Measurements from ENCODE around the gene RARS2. TPM values are rescaled to one million over a fixed set of nuclear protein-coding genes. Genes with fewer than 3 reads are reported as not detected.

The RARS2 gene
- total and polyA plus RNA-seq, 9 of the 15 experiments (the other 6 are each of a cell fraction or from before 2014, with no cell fraction given), result 30.0 to 92.7 (median 43.4) TPM

DNA sequence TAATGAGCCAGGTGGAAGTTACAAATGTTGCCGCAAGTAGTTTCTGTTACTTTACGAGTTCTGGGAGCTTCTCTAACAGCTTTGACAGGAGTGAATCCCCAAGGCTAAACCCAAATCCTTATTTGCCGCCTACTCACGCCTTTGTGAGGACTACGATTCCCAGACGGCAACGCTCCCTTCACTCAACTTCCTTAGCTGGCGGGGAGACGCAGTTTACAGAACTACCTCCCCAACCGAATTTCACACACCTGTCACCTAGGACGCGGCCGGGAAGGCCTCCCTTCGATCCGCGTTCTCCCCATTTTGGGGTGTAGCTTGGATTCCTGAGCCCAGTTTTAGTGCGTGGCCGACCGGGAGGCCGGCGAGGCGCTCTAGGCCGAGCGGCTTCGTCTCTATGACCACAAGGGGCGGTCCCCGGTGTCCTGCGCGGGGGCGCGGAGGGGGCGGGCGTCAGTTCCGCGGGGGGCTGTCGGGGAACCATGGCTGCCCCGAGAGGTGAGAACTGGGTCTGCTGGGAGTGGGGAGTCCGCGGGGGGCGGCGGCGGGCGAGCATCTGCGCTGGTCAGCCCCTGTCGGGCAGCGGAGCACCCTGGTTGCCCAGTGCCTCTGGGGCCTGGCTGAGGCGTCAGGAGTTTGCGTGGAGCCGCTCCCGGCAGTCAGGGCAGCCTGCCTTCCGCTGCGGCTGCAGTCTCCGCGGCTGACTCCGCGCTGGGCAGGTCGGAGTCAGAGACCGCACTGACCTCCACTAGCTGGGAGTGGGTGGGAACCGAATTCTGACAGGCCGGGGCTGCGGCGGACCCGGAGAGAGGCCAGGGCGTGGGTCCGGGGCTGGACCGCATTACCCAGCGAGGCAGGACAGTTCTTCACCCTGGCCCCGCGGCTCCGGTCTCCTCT lies 117.0 kb downstream of the RARS2 start, which contains the start of gene SLC35A1 (continued):
- TF ChIP-seq, protein P1, sequence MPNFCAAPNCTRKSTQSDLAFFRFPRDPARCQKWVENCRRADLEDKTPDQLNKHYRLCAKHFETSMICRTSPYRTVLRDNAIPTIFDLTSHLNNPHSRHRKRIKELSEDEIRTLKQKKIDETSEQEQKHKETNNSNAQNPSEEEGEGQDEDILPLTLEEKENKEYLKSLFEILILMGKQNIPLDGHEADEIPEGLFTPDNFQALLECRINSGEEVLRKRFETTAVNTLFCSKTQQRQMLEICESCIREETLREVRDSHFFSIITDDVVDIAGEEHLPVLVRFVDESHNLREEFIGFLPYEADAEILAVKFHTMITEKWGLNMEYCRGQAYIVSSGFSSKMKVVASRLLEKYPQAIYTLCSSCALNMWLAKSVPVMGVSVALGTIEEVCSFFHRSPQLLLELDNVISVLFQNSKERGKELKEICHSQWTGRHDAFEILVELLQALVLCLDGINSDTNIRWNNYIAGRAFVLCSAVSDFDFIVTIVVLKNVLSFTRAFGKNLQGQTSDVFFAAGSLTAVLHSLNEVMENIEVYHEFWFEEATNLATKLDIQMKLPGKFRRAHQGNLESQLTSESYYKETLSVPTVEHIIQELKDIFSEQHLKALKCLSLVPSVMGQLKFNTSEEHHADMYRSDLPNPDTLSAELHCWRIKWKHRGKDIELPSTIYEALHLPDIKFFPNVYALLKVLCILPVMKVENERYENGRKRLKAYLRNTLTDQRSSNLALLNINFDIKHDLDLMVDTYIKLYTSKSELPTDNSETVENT (CRISPR knock-in tag; IDR thresholded peaks at IDR 0.05), result peak; percentile 90
- TF ChIP-seq, protein P2, sequence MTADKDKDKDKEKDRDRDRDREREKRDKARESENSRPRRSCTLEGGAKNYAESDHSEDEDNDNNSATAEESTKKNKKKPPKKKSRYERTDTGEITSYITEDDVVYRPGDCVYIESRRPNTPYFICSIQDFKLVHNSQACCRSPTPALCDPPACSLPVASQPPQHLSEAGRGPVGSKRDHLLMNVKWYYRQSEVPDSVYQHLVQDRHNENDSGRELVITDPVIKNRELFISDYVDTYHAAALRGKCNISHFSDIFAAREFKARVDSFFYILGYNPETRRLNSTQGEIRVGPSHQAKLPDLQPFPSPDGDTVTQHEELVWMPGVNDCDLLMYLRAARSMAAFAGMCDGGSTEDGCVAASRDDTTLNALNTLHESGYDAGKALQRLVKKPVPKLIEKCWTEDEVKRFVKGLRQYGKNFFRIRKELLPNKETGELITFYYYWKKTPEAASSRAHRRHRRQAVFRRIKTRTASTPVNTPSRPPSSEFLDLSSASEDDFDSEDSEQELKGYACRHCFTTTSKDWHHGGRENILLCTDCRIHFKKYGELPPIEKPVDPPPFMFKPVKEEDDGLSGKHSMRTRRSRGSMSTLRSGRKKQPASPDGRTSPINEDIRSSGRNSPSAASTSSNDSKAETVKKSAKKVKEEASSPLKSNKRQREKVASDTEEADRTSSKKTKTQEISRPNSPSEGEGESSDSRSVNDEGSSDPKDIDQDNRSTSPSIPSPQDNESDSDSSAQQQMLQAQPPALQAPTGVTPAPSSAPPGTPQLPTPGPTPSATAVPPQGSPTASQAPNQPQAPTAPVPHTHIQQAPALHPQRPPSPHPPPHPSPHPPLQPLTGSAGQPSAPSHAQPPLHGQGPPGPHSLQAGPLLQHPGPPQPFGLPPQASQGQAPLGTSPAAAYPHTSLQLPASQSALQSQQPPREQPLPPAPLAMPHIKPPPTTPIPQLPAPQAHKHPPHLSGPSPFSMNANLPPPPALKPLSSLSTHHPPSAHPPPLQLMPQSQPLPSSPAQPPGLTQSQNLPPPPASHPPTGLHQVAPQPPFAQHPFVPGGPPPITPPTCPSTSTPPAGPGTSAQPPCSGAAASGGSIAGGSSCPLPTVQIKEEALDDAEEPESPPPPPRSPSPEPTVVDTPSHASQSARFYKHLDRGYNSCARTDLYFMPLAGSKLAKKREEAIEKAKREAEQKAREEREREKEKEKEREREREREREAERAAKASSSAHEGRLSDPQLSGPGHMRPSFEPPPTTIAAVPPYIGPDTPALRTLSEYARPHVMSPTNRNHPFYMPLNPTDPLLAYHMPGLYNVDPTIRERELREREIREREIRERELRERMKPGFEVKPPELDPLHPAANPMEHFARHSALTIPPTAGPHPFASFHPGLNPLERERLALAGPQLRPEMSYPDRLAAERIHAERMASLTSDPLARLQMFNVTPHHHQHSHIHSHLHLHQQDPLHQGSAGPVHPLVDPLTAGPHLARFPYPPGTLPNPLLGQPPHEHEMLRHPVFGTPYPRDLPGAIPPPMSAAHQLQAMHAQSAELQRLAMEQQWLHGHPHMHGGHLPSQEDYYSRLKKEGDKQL (CRISPR knock-in tag; IDR thresholded peaks at IDR 0.05; ENCODE audit: borderline replicate concordance), result 0 out of 2 replicates have a peak, but pooled peaks have one; percentile 34
- peak; percentile 40; the same call in 1 of the 2 replicates for TF ChIP-seq ETV1 (tag; conservative IDR thresholded peaks at IDR 0.05; ENCODE audit: low read depth)
- TF ChIP-seq TCFL5 (CRISPR knock-in tag; conservative IDR thresholded peaks at IDR 0.05), result no peak
- TF ChIP-seq, protein P3, sequence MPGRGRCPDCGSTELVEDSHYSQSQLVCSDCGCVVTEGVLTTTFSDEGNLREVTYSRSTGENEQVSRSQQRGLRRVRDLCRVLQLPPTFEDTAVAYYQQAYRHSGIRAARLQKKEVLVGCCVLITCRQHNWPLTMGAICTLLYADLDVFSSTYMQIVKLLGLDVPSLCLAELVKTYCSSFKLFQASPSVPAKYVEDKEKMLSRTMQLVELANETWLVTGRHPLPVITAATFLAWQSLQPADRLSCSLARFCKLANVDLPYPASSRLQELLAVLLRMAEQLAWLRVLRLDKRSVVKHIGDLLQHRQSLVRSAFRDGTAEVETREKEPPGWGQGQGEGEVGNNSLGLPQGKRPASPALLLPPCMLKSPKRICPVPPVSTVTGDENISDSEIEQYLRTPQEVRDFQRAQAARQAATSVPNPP (IDR thresholded peaks at IDR 0.05; ENCODE audit: borderline replicate concordance, insufficient read depth, insufficient read length), result no peak
- no peak for TF ChIP-seq GABPB2 (CRISPR knock-in tag; conservative IDR thresholded peaks at IDR 0.05)
- TF ChIP-seq, protein P4, sequence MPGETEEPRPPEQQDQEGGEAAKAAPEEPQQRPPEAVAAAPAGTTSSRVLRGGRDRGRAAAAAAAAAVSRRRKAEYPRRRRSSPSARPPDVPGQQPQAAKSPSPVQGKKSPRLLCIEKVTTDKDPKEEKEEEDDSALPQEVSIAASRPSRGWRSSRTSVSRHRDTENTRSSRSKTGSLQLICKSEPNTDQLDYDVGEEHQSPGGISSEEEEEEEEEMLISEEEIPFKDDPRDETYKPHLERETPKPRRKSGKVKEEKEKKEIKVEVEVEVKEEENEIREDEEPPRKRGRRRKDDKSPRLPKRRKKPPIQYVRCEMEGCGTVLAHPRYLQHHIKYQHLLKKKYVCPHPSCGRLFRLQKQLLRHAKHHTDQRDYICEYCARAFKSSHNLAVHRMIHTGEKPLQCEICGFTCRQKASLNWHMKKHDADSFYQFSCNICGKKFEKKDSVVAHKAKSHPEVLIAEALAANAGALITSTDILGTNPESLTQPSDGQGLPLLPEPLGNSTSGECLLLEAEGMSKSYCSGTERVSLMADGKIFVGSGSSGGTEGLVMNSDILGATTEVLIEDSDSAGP (CRISPR knock-in tag; IDR thresholded peaks at IDR 0.05), result no peak
- TF ChIP-seq ILK (tag; IDR thresholded peaks at IDR 0.05; ENCODE audit: borderline replicate concordance, low read depth), result no peak
- 0 out of 2 replicates have a peak, but pooled peaks have one; percentile 25 for TF ChIP-seq CAMTA2 (CRISPR knock-in tag; conservative IDR thresholded peaks at IDR 0.05)
- no peak for TF ChIP-seq SMAD1 (IDR thresholded peaks at IDR 0.05; ENCODE audit: low read depth, low read length, partially characterized antibody)
- TF ChIP-seq, protein P5, sequence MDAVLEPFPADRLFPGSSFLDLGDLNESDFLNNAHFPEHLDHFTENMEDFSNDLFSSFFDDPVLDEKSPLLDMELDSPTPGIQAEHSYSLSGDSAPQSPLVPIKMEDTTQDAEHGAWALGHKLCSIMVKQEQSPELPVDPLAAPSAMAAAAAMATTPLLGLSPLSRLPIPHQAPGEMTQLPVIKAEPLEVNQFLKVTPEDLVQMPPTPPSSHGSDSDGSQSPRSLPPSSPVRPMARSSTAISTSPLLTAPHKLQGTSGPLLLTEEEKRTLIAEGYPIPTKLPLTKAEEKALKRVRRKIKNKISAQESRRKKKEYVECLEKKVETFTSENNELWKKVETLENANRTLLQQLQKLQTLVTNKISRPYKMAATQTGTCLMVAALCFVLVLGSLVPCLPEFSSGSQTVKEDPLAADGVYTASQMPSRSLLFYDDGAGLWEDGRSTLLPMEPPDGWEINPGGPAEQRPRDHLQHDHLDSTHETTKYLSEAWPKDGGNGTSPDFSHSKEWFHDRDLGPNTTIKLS (IDR thresholded peaks at IDR 0.05; ENCODE audit: borderline replicate concordance, low read depth), result peak; percentile 97
- TF ChIP-seq KLF6 (CRISPR knock-in tag; IDR thresholded peaks at IDR 0.05; ENCODE audit: borderline replicate concordance), result 0 out of 2 replicates have a peak, but pooled peaks have one; percentile 31

All from K562 (cell line).